DMS 273 treated with DMSO at 0.1 percent for 48 hours (cell line): Measurements from ENCODE around the gene RACK1.

ENCODE experiments used
- DNase-seq: peaks from one replicate; lab custom pipeline; 2025; lab: John Stamatoyannopoulos, UW

Gene RACK1

GRCh38 chr5:181259974-181260719, 16.4 kb upstream of the RACK1 start:
- no peak for DNase-seq

GRCh38 chr5:181259283-181259682, 15.6 kb upstream of the RACK1 start:
- no peak for DNase-seq

GRCh38 chr5:181258576-181258975, 14.9 kb upstream of the RACK1 start:
- DNase-seq = no peak

GRCh38 chr5:181255836-181256578, 12.3 kb upstream of the RACK1 start:
- DNase-seq = no peak

- no peak for DNase-seq
These were observed 11.6 kb upstream of the RACK1 start for GRCh38 chr5:181255276-181255675.

GRCh38 chr5:181248277-181248676, 4.6 kb upstream of the RACK1 start:
- no peak for DNase-seq

- no peak for DNase-seq
These were observed 2.8 kb upstream of the RACK1 start for GRCh38 chr5:181246276-181247049.

- DNase-seq = no peak
These were observed 1.9 kb upstream of the RACK1 start for GRCh38 chr5:181245427-181246275.

- no peak for DNase-seq
These were observed 615 bp downstream of the RACK1 start for GRCh38 chr5:181243018-181243563.

- no peak for DNase-seq
These were observed 1.7 kb downstream of the RACK1 start for GRCh38 chr5:181242031-181242451.

GRCh38 chr5:181241393-181241975, 2.2 kb downstream of the RACK1 start:
- no peak for DNase-seq

GRCh38 chr5:181239062-181239663, 4.5 kb downstream of the RACK1 start:
- DNase-seq = no peak

- no peak for DNase-seq
These were observed 5.8 kb downstream of the RACK1 start for GRCh38 chr5:181237729-181238385.

GRCh38 chr5:181236954-181237641, 6.6 kb downstream of the RACK1 start:
- DNase-seq = no peak

- DNase-seq = no peak
These were observed 7.2 kb downstream of the RACK1 start for GRCh38 chr5:181236471-181236870.

GRCh38 chr5:181235689-181236366, 7.9 kb downstream of the RACK1 start:
- no peak for DNase-seq

- no peak for DNase-seq
These were observed 8.4 kb downstream of the RACK1 start for GRCh38 chr5:181235323-181235688.

- no peak for DNase-seq
These were observed 9.0 kb downstream of the RACK1 start for GRCh38 chr5:181234455-181235306.
